ENCODE measurements around the gene CPPED1.
"Not testable (repeated sequence)": the region's sequence is repeated elsewhere in the genome, so short reads cannot be mapped to it uniquely, and the experiment has no call there.

CPPED1 gene

GRCh38 chr16:12802048-12802447 is 1.6 kb downstream of the CPPED1 start:
- DNase-seq (ENCODE audit: low read depth), result no peak

- no peak for DNase-seq (ENCODE audit: low read depth)
Observed at GRCh38 chr16:12801511-12802042, 2.1 kb downstream of the CPPED1 start.

DNA sequence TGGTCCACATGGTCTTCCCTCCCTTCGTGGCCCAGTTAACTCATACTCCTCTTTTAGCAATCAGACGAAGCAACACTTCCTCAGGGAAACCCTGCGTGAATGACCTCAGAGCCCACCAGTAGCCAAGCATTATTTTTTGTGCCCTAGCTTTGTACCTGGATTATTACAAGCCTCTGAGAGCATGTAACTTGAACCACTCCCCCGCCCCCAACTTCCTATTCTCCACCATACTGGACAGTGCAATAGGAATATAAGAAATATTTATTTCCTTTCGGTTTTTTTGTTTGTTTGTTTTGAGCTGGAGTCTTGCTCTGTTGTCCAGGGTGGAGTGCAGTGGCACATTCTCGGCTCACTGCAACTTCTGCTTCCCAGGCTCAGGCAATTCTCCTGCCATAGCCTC is 2.9 kb downstream of the CPPED1 start:
- no peak for DNase-seq (ENCODE audit: low read depth)

DNA sequence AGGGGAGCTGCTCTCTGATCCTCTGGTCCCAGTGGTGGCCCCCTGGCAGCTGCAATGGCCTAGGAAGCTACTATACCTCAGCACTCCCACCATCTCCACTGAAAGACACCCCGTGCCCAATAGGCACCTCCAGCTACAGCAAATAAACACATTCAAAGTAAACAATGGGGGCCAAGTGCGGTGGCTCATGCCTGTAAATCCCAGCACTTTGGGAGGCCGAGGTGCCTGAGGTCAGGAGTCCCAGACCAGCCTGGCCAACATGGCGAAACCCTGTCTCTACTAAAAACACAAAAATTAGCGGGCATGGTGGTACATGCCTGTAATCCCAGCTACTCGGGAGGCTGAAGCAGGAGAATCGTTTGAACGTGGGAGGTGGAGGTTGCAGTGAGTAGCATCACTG is 3.7 kb downstream of the CPPED1 start:
- DNase-seq (ENCODE audit: low read depth), result not testable (repeated sequence)

- no peak for DNase-seq (ENCODE audit: low read depth)
Observed at GRCh38 chr16:12798846-12799245, 4.8 kb downstream of the CPPED1 start.

- DNase-seq (ENCODE audit: low read depth), result no peak
Observed at GRCh38 chr16:12798171-12798570, 5.5 kb downstream of the CPPED1 start.

DNA sequence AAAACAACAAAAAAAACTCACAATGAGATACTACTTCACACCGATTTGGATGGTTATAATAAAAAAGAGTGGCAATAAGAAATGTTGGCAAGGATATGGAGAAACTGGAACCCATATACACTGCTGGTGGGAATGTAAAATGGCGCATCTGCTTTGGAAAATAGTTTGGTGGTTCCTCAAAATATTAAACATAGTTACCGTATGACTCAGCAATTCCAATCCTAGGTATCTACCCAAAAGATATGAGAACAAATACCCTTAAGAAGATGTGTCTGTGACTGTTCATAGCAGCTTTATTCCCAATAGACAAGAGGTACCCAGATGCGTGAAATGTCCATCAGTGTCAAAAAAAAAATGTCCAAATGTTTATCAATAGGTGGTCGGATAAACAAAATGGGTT is 7.2 kb downstream of the CPPED1 start:
- DNase-seq (ENCODE audit: low read depth), result no peak

DNA sequence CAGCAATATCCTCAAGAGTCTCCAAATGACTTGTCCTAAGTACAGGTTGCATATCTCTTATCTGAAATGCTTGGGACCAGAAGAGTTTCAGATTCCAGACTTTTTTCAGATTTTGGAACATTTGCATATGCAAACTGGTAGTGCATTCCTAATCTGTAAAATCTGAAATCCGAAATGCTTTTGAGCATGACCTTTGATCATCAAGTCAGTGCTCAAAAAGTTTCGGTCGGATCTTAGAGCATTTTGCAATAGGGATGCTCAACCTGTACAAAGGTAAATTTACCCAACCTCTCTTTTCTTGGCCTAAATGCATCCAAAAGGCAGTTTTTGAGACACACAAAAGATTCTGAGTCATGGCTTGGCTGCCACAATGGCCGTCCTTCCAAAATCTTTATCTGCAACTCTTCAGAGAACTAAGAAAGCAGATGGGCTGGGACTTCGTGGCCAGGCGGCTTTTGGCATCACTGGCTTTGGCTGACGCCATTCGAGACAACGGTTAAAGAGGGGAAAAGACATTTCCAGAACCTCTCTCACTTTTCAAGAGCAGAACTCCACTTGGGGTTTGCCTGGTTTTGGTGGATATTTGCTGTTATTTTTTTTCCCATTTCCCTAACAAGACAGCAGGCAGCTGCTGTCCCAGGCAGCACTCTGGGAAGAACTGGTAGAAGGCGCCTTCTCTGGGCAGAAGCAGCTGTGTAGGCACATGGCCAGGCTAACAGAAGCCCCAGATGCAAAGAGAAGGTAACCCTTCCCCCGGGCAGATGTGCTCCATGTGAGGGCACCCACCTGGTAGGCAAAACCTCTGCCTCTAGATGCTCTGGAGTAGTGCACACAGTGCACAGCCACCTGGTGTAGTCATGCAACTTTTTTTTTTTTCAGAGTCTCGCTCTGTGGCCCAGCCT is 8.9 kb downstream of the CPPED1 start:
- no peak for DNase-seq (ENCODE audit: low read depth)

DNA sequence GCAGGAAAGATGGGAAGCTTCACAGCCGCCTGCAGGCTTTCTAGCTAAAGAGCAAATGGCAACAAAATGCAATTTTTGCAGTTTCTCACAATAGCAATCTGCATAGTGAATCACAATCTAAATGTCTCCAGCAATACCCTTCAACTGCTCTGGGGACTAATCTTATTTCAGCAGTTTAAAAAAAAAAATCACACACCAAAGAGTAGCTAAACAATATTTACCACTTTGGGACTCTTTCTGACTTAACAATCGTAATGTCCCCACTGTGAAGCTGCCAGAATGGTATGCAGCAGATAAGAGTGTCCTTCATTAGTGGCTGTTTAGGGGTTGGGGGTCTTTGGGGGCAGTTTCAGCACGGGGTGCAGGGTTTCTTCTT is 9.8 kb downstream of the CPPED1 start:
- DNase-seq (ENCODE audit: low read depth), result no peak

GRCh38 chr16:12793120-12793864 is 10.4 kb downstream of the CPPED1 start:
- DNase-seq (ENCODE audit: low read depth), result no peak

DNA sequence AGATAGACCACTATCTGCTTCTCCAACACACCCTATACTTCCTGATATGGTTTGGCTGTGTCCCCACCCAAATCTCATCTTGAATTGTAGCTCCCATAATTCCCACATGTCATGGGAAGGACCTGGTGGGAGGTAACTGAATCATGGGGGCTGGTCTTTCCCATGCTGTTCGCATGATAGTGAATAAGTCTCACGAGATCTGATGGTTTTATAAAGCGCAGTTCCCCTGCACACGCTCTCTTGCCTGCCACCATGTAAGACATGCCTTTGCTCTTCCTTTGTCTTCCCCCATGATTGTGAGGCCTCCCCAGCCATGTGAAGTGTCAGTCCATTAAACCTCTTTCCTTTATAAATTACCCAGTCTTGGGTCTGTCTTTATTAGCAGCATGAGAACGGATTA is 11.2 kb downstream of the CPPED1 start:
- not testable (repeated sequence) for DNase-seq (ENCODE audit: low read depth)

DNA sequence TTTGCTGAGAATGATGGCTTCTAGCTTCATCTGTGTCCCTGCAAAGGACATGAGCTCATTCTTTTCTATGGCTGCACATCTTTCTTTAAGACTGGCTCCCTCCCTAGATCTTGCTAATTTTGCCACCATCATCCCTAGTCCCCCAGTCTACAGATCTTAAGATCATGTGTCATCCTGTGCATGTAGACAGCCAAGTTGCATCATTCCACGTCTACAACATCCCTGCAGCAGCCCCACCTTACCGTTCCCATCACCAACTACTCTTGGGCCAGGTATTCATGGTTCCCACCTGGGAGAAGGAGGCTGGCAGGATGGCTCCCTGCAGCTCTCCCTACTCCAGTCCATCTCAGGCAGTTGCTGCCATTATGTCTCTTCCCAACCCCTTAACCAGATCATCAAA is 12.3 kb downstream of the CPPED1 start:
- no peak for DNase-seq (ENCODE audit: low read depth)

DNA sequence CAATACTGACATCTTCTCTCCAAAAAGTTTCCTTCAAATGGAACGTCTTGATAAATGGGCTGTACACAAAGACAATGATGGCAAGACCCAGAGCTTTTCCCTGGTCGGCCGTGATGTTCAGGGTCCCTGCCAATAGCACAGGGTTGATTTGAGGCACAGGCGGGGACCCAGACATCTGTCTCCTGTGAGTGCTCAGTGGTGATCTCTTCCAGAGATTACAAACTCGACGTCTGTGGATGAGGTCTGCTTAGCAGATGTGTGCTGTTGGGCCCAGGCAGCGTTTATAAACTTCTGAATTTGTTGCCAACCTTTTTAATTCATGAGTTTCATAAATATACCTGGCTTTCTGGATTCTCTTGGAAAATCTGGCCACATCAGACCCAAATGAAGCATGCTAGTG is 14.9 kb downstream of the CPPED1 start:
- DNase-seq (ENCODE audit: low read depth), result no peak

GRCh38 chr16:12786081-12786480 is 17.6 kb downstream of the CPPED1 start:
- no peak for DNase-seq (ENCODE audit: low read depth)

DNA sequence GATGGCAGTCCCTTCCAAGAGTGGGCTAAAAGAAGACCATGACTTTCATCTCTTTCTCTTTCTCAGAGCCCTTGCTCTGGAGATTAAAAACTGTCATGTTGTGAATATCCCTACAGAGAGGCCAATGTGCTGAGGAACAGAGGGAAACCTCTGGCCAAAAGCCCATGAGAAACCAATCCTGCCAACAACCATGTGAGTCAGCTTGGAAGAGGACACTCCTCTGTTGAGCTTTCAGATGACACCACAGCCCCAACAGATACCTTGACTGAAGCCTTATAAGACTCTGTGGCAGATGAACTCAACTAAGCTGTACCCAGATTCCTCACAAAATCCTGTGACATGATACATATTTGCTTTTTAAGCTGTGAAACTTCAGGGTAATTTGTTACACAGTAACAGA is 19.6 kb downstream of the CPPED1 start:
- no peak for DNase-seq (ENCODE audit: low read depth)

GRCh38 chr16:12781777-12782176 is 21.9 kb downstream of the CPPED1 start:
- DNase-seq (ENCODE audit: low read depth), result no peak

DNA sequence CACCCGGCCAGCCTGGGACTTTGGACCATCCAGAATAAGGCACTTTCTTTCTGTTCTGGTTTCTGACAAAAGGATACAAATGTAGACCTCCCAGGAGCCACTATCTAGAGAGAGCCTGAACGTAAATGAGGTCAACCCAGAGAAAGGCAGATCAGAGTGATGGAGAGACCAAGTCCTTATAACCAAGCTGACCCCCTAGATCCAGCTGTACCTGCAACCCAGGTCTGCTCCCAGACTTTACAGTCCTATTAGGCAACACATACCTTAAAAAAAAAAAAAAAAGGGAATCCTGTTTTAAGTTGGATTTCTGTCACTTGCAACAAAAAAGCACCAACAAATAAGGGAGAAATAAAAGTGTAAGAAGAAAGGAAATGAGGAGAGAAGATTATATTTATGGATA is 23.2 kb downstream of the CPPED1 start:
- DNase-seq (ENCODE audit: low read depth), result no peak

GRCh38 chr16:12778726-12779125 is 25.0 kb downstream of the CPPED1 start:
- DNase-seq (ENCODE audit: low read depth), result no peak

GRCh38 chr16:12775656-12776236 is 27.9 kb downstream of the CPPED1 start:
- DNase-seq (ENCODE audit: low read depth), result no peak

DNA sequence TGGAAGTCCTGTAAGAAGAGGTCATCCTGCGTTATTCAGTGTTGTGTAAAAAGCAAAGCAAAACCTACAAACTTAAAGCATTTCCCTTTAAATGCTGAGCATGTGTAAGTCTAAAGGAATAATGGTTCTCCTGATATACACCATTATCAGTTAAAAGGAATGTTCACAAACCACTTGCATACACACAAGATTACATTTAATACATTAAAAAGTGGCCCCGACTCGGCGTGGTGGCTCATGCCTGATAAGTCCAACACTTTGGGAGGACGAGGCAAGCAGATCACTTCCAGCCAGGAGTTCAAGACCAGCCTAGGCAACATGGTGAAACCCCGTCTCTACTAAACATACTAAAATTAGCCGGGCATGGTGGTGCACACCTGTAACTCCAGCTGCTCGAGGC is 30.5 kb downstream of the CPPED1 start:
- DNase-seq (ENCODE audit: low read depth), result no peak

DNA sequence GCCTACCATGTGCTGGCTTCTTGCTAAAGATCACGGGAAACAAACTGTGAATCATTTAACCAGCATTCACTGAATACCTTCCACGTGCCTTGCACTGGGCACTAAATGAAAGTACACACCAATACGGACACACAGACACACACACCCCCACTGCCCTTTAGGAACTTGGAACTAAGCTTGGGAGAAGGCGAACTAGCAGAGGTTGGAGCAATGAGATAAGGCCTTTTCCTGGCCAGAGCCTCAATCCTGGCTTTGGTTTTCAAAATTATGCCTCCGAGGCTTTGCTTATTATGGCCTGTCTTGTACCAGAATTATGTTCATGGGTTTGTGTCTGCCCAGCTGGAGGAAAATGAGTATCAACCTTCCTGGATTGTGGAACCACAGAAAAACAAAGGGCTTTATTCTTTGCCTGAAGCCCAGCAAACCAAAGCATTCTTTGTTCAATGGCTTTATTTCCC is 32.3 kb downstream of the CPPED1 start:
- no peak for DNase-seq (ENCODE audit: low read depth)

DNA sequence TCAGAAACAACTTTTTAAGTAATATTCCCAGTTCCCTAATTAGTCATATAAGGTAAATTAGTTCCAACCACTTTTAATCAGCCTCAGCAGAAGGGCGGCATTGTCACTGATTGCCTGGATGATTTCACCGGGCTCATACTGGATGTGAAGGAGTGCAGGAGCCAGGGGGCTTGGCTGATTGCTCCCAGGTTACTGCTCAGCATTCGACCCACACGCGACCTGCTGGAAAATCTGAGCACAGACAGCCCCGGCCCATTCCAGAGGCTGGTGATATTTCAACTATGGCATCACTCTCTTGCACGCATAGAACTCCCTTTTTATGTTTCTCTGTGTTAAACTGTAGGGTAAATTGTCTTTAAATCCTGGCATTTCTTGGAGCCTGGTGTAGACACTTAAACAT is 34.2 kb downstream of the CPPED1 start:
- DNase-seq (ENCODE audit: low read depth), result no peak

- no peak for DNase-seq (ENCODE audit: low read depth)
Observed at GRCh38 chr16:12767897-12768296, 35.8 kb downstream of the CPPED1 start.
